CD14-positive monocyte (primary cell): Measurements from ENCODE around the gene SYT7. TPM values are rescaled to one million over a fixed set of nuclear protein-coding genes. Genes with fewer than 3 reads are reported as not detected.

ENCODE experiments used
- DNase-seq, 3 donors: peaks; one replicate each; pipeline ENCODE4 v3.0.0-alpha.2; 2011 to 2022
- H2AFZ ChIP-seq: 2 replicates; pipeline ENCODE4 v1.6.0; 2012; ENCODE audit warnings: mild to moderate bottlenecking, low read depth, low read length, inconsistent platforms; ENCODE audit not compliant: insufficient read depth, poor library complexity, severe bottlenecking
- H3K27ac ChIP-seq, 2 donors: 1 replicate in 1 of 2; 2 replicates in 1 of 2; pipeline ENCODE4 v1.5.1; 2012 to 2013; ENCODE audit warnings: low read length in 2 of 2, control low read depth in 1 of 2, inconsistent platforms in 1 of 2, low read depth in 1 of 2, mild to moderate bottlenecking in 1 of 2
- H3K27me3 ChIP-seq, 2 donors: one replicate each; pipeline versions ENCODE4 v1.6.0 to v1.6.1; 2011 to 2013; ENCODE audit warnings: low read length in 2 of 2; ENCODE audit not compliant: control insufficient read depth in 2 of 2, insufficient read depth in 2 of 2
- H3K36me3 ChIP-seq, 2 donors: replicated peaks in 1 of 2; 1 replicate in 1 of 2; 2 replicates in 1 of 2; pipeline versions ENCODE4 v1.5.1 to v1.6.1; 2012 to 2013; ENCODE audit warnings: low read length in 2 of 2, control low read depth in 1 of 2, inconsistent platforms in 1 of 2, mild to moderate bottlenecking in 1 of 2; ENCODE audit not compliant: insufficient read depth in 2 of 2, control insufficient read depth in 1 of 2
- H3K4me1 ChIP-seq, 2 donors: 1 replicate in 1 of 2; 2 replicates in 1 of 2; pipeline versions ENCODE4 v1.5.1 to v1.6.1; 2012 to 2013; ENCODE audit warnings: low read length in 2 of 2, control low read depth in 1 of 2, inconsistent platforms in 1 of 2, mild to moderate bottlenecking in 1 of 2, moderate library complexity in 1 of 2; ENCODE audit not compliant: insufficient read depth in 2 of 2, control insufficient read depth in 1 of 2
- H3K4me2 ChIP-seq: replicated peaks from 2 replicates; pipeline ENCODE3; 2012; ENCODE audit warnings: low read length, moderate library complexity, mild to moderate bottlenecking; ENCODE audit not compliant: poor library complexity, severe bottlenecking; ENCODE audit errors: extremely low read depth
- H3K4me3 ChIP-seq, 3 experiments: fragments of 200-600 bp in 1 of 3; sonication (generic) in 1 of 3; replicated peaks in 1 of 3; 1 replicate in 2 of 3; 2 replicates in 1 of 3; pipeline ENCODE4 v1.5.1; 2011 to 2013; ENCODE audit warnings: low read length in 3 of 3, mild to moderate bottlenecking in 3 of 3, control low read depth in 2 of 3, low read depth in 2 of 3, inconsistent platforms in 1 of 3, moderate library complexity in 1 of 3
- H3K79me2 ChIP-seq: 2 replicates; pipeline ENCODE4 v1.6.0; 2012; ENCODE audit warnings: mild to moderate bottlenecking, control low read depth, inconsistent platforms, low read length, moderate library complexity; ENCODE audit not compliant: insufficient read depth
- H3K9ac ChIP-seq: 2 replicates; pipeline ENCODE4 v1.6.0; 2017; ENCODE audit warnings: low read length, mild to moderate bottlenecking; ENCODE audit not compliant: insufficient read depth, poor library complexity, severe bottlenecking
- H3K9me3 ChIP-seq, 2 donors: replicated peaks in 1 of 2; 1 replicate in 1 of 2; 2 replicates in 1 of 2; pipeline versions ENCODE4 v1.5.1 to v1.6.1; 2012 to 2013; ENCODE audit warnings: low read length in 2 of 2, control low read depth in 1 of 2; ENCODE audit not compliant: control insufficient read depth in 1 of 2, insufficient read depth in 1 of 2
- H4K20me1 ChIP-seq: 2 replicates; pipeline ENCODE4 v1.6.0; 2012; ENCODE audit warnings: mild to moderate bottlenecking, low read length, control low read depth, moderate library complexity; ENCODE audit not compliant: insufficient read depth
- H3K27ac Mint-ChIP-seq, 7 donors: one replicate each; pipeline ENCODE4 v1.8.0; 2020; ENCODE audit warnings: mild to moderate bottlenecking in 7 of 7, mixed read lengths in 7 of 7, moderate library complexity in 6 of 7, inconsistent platforms in 2 of 7
- H3K27me3 Mint-ChIP-seq, 3 donors: one replicate each; pipeline ENCODE4 v1.8.0; 2021 to 2022; ENCODE audit warnings: low read depth in 3 of 3, mild to moderate bottlenecking in 3 of 3, mixed read lengths in 3 of 3, moderate library complexity in 3 of 3, inconsistent platforms in 1 of 3
- H3K36me3 Mint-ChIP-seq, 2 donors: one replicate each; pipeline ENCODE4 v1.8.0; 2020; ENCODE audit warnings: mixed read lengths in 2 of 2, inconsistent platforms in 1 of 2, mild to moderate bottlenecking in 1 of 2
- H3K4me1 Mint-ChIP-seq: one replicate; pipeline ENCODE4 v1.8.0; 2020; ENCODE audit warnings: mild to moderate bottlenecking, mixed read lengths
- H3K4me3 Mint-ChIP-seq, 2 donors: one replicate each; pipeline ENCODE4 v1.8.0; 2020; ENCODE audit warnings: mild to moderate bottlenecking in 2 of 2, mixed read lengths in 2 of 2, moderate library complexity in 1 of 2
- H3K9me3 Mint-ChIP-seq, 7 donors: one replicate each; pipeline ENCODE4 v1.8.0; 2020 to 2022; ENCODE audit warnings: mixed read lengths in 7 of 7, mild to moderate bottlenecking in 6 of 7, moderate library complexity in 6 of 7, inconsistent platforms in 2 of 7
- CTCF ChIP-seq: fragments of 200-600 bp; IDR thresholded peaks from one replicate; pipeline ENCODE4 v1.8.0; 2022; ENCODE audit warnings: antibody characterized with exemption, mild to moderate bottlenecking
- WGBS: methylation state at CpG from one replicate; pipeline ENCODE4 v1.1.5; 2013; ENCODE audit warnings: missing lambda C conversion rate; ENCODE audit not compliant: insufficient coverage; 5-methylcytosine and 5-hydroxymethylcytosine counted together
- intact Hi-C, 2 donors: fragments of 100-400 bp; cut with micrococcal nuclease; formaldehyde crosslinking; loops; one replicate each; pipeline versions ENCODE4 v1.15.0 to v1.15.1; 2023
- polyA plus RNA-seq, 3 donors: library from polyadenylated mRNA; depleted of rRNA in 1 of 3; unstranded in 2 of 3; stranded (reverse) in 1 of 3; fragments of 300-500 nt in 2 of 3; fragments of >200 nt in 1 of 3; fragmentation: Illumina TruSeq in 2 of 3; gene quantifications; 1 replicate in 2 of 3; 2 replicates in 1 of 3; pipeline ENCODE4 v1.2.3, GENCODE V29; 2012 to 2021

SYT7 gene
- polyA plus RNA-seq, 3 donors = not detected

GRCh38 chr11:61498767-61499341 is 82.0 kb downstream of the SYT7 start:
- Mint-ChIP-seq H3K27ac (no peak overlapping the region), H3K4me3 (no peak overlapping the region), H3K27me3 (peaks cover 1 to 11% (median 8%) of the 10 kb centered on the region in 3 donors), H3K9me3 (no peaks in the 10 kb centered on the region), H3K4me1 (no peaks in the 10 kb centered on the region), H3K36me3 (no peaks in the 10 kb centered on the region)
- Histone ChIP-seq H3K9me3 (no peaks in the 10 kb centered on the region), H3K4me2 (no peak overlapping the region), H3K27me3 (no peaks in the 10 kb centered on the region), H3K79me2 (no peaks in the 10 kb centered on the region), H4K20me1 (no peaks in the 10 kb centered on the region), H2AFZ (no peak overlapping the region), H3K9ac (no peak overlapping the region), H3K4me1 (no peaks in the 10 kb centered on the region), H3K27ac (no peak overlapping the region), H3K36me3 (no peaks in the 10 kb centered on the region), H3K4me3 (no peak overlapping the region)
- intact Hi-C loops = no loop called here
- no peak for DNase-seq
- TF ChIP-seq CTCF = no peak
- WGBS = 90% methylated on average over 4 of the region's 15 CpGs

- H3K27ac ChIP-seq = no peak overlapping the region
- H3K4me1 ChIP-seq = no peaks in the 10 kb centered on the region
- H3K9ac ChIP-seq = no peak overlapping the region
- 97% methylated on average over 5 of the region's 9 CpGs for WGBS
- no peaks in the 10 kb centered on the region for H3K9me3 ChIP-seq
- H2AFZ ChIP-seq = no peak overlapping the region
- no peaks in the 10 kb centered on the region for H3K27me3 ChIP-seq
- no peak overlapping the region for H3K4me3 ChIP-seq
- H3K36me3 ChIP-seq = no peaks in the 10 kb centered on the region
- H3K4me2 ChIP-seq = no peak overlapping the region
- H4K20me1 ChIP-seq = no peaks in the 10 kb centered on the region
- Mint-ChIP-seq H3K4me1 (no peaks in the 10 kb centered on the region), H3K36me3 (no peaks in the 10 kb centered on the region), H3K9me3 (no peaks in the 10 kb centered on the region), H3K27me3 (peaks cover 1 to 11% (median 10%) of the 10 kb centered on the region in 3 donors), H3K4me3 (no peak overlapping the region), H3K27ac (no peak overlapping the region)
- intact Hi-C loops = no loop called here
- no peaks in the 10 kb centered on the region for H3K79me2 ChIP-seq
- DNase-seq = no peak
- TF ChIP-seq CTCF = no peak
Observed at GRCh38 chr11:61497876-61498275, 83.0 kb downstream of the SYT7 start.
